ENCODE measurements around the gene LAMP2. TPM values are rescaled to one million over a fixed set of nuclear protein-coding genes. Genes with fewer than 3 reads are reported as not detected.

Gene LAMP2
- total and polyA plus RNA-seq, 2 experiments from 2014 or later: 24.4 to 40.9 TPM

GRCh38 chrX:120452131-120452530 is 17.0 kb downstream of the LAMP2 start:
- TF ChIP-seq CTCF (conservative IDR thresholded peaks at IDR 0.05; ENCODE audit: low read depth in 2 of 2) (peak; percentile 57), JUNB (IDR thresholded peaks at IDR 0.05; ENCODE audit: unreplicated experiment) (no peak)
- H3K4me1 Mint-ChIP-seq: peaks cover 5% of the 10 kb centered on the region
- H3K36me3 ChIP-seq (ENCODE audit: insufficient read depth): peaks cover 3% of the 10 kb centered on the region; the same call in 1 of the 2 replicates
- H3F3A ChIP-seq (replicated peaks; ENCODE audit: low read depth): no peaks in the 10 kb centered on the region
- no peak overlapping the region for H3K4me3 Mint-ChIP-seq
- no peak overlapping the region for H3K27ac Mint-ChIP-seq
- no peaks in the 10 kb centered on the region; the same call in 1 of the 2 replicates for H4K20me1 ChIP-seq (replicated peaks; ENCODE audit: insufficient read depth)
- H3K27me3 Mint-ChIP-seq (ENCODE audit: insufficient read depth, low read depth, poor library complexity): peaks cover 2% of the 10 kb centered on the region
- peaks cover 11% of the 10 kb centered on the region; the same call in 2 of the 3 replicates for H3K36me3 Mint-ChIP-seq (ENCODE audit: low read depth)
- H2AFZ ChIP-seq: no peak overlapping the region
- H3K79me2 ChIP-seq (replicated peaks; ENCODE audit: insufficient read depth): no peaks in the 10 kb centered on the region
- H3K27ac ChIP-seq (ENCODE audit: low read depth): no peak overlapping the region
- no peak overlapping the region for H3K4me2 ChIP-seq
- peak; percentile 75 for ATAC-seq
- H3K4me3 ChIP-seq: no peak overlapping the region
- no peaks in the 10 kb centered on the region for H3K9me3 Mint-ChIP-seq
- no peaks in the 10 kb centered on the region for H3K4me1 ChIP-seq (ENCODE audit: insufficient read depth)
- no peaks in the 10 kb centered on the region for H3K27me3 ChIP-seq (ENCODE audit: insufficient read depth)
- H3K9me2 ChIP-seq (ENCODE audit: insufficient read depth): no peaks in the 10 kb centered on the region
- DNase-seq (ENCODE audit: low spot score): peak; percentile 46

- ATAC-seq (no peak), DNase-seq (ENCODE audit: low spot score) (peak; percentile 15)
- Mint-ChIP-seq H3K4me1 (peaks cover 5% of the 10 kb centered on the region), H3K27me3 (ENCODE audit: insufficient read depth, low read depth, poor library complexity) (peaks cover 2% of the 10 kb centered on the region), H3K9me3 (no peaks in the 10 kb centered on the region), H3K36me3 (ENCODE audit: low read depth) (peaks cover 24% of the 10 kb centered on the region; the same call in 2 of the 3 replicates), H3K4me3 (no peak overlapping the region), H3K27ac (no peak overlapping the region)
- Histone ChIP-seq H3K4me2 (no peak overlapping the region), H3F3A (replicated peaks; ENCODE audit: low read depth) (no peaks in the 10 kb centered on the region), H3K4me3 (no peak overlapping the region), H3K36me3 (ENCODE audit: insufficient read depth) (peaks cover 3% of the 10 kb centered on the region; the same call in 1 of the 2 replicates), H4K20me1 (replicated peaks; ENCODE audit: insufficient read depth) (no peaks in the 10 kb centered on the region; the same call in 1 of the 2 replicates), H2AFZ (no peak overlapping the region), H3K27me3 (ENCODE audit: insufficient read depth) (no peaks in the 10 kb centered on the region), H3K27ac (ENCODE audit: low read depth) (no peak overlapping the region), H3K79me2 (replicated peaks; ENCODE audit: insufficient read depth) (no peaks in the 10 kb centered on the region), H3K9me2 (ENCODE audit: insufficient read depth) (no peaks in the 10 kb centered on the region), H3K4me1 (ENCODE audit: insufficient read depth) (no peaks in the 10 kb centered on the region)
- TF ChIP-seq ZNF114 (CRISPR knock-in tag; IDR thresholded peaks at IDR 0.05) (no peak), CTCF (conservative IDR thresholded peaks at IDR 0.05; ENCODE audit: low read depth in 2 of 2) (peak; percentile 39 to 49)
Observed at GRCh38 chrX:120450163-120450562, 18.9 kb downstream of the LAMP2 start.

- Histone ChIP-seq H3K4me2 (no peak overlapping the region), H3F3A (replicated peaks; ENCODE audit: low read depth) (no peaks in the 10 kb centered on the region), H2AFZ (no peak overlapping the region), H3K27me3 (ENCODE audit: insufficient read depth) (no peaks in the 10 kb centered on the region), H3K36me3 (ENCODE audit: insufficient read depth) (peaks cover 3% of the 10 kb centered on the region; the same call in 1 of the 2 replicates), H3K4me3 (no peak overlapping the region), H4K20me1 (replicated peaks; ENCODE audit: insufficient read depth) (no peaks in the 10 kb centered on the region), H3K79me2 (replicated peaks; ENCODE audit: insufficient read depth) (no peaks in the 10 kb centered on the region), H3K27ac (ENCODE audit: low read depth) (no peak overlapping the region), H3K9me2 (ENCODE audit: insufficient read depth) (no peaks in the 10 kb centered on the region), H3K4me1 (ENCODE audit: insufficient read depth) (no peaks in the 10 kb centered on the region)
- no peak for TF ChIP-seq ETS1 (IDR thresholded peaks at IDR 0.05)
- H3K36me3 Mint-ChIP-seq (ENCODE audit: low read depth): peaks cover 18% of the 10 kb centered on the region
- DNase-seq (ENCODE audit: low spot score) (no peak), ATAC-seq (no peak)
- H3K4me3 Mint-ChIP-seq: no peak overlapping the region
- H3K27me3 Mint-ChIP-seq (ENCODE audit: insufficient read depth, low read depth, poor library complexity): peaks cover under 1% of the 10 kb centered on the region
- no peak overlapping the region for H3K27ac Mint-ChIP-seq
- H3K9me3 Mint-ChIP-seq: no peaks in the 10 kb centered on the region
- H3K4me1 Mint-ChIP-seq: no peaks in the 10 kb centered on the region
Observed at GRCh38 chrX:120446498-120446897, 22.6 kb downstream of the LAMP2 start.
